Measurements from ENCODE around the gene MMP14.

MMP14 gene

DNA sequence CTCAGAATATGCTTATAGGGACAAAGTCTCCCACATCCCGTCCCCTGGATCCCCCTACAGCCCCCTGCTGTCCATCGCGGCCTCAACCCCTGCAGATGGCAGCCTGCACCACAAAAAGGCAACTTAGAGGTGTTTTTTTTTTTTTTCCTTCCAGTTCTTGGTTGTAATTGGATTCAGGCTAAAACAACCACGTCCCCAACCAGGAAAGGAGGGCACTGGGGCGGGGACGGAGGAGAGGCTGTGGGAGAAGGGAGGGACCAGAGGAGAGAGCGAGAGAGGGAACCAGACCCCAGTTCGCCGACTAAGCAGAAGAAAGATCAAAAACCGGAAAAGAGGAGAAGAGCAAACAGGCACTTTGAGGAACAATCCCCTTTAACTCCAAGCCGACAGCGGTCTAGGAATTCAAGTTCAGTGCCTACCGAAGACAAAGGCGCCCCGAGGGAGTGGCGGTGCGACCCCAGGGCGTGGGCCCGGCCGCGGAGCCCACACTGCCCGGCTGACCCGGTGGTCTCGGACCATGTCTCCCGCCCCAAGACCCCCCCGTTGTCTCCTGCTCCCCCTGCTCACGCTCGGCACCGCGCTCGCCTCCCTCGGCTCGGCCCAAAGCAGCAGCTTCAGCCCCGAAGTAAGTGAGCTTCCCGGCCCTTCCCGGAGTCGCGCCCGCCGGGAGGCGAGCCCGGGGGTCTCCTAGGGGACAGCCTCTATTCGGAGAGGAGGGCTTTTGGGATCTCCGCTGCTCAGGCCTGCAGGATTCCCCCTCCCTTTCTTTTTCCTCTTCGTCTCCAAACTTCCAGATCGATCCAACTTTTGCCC, at the start of gene MMP14:
MMP14 (plus strand) TSS at position 285 of the 813 bp plus-strand sequence; CDS start at position 518, 233 bp downstream.
- TF ChIP-seq GATA3 (IDR thresholded peaks at IDR 0.05; ENCODE audit: low read depth, low read length) (no peak), GATA2 (IDR thresholded peaks at IDR 0.05; ENCODE audit: low read depth, low read length) (no peak)

DNA sequence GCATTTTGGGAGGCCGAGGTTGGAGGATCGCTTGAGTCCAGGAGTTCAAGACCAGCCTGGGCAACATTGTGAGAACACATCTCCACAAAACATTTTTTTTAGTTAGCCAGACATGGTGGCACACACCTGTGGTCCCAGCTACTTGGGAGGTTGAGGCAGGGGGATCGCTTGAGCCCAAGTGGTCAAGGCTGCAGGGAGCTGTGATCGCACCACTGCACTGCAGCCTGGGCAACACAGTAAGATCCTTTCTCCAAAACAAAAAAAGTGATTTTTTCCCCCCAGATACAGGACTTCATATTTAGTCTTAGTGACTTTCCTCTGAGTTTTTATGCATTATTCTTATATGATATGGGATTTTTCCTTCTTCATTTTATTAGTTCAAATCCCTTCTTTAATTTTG, 49.7 kb upstream of the MMP14 start:
- no peak for TF ChIP-seq GATA2 (IDR thresholded peaks at IDR 0.05; ENCODE audit: low read depth, low read length)
- no peak for TF ChIP-seq GATA3 (IDR thresholded peaks at IDR 0.05; ENCODE audit: low read depth, low read length)

DNA sequence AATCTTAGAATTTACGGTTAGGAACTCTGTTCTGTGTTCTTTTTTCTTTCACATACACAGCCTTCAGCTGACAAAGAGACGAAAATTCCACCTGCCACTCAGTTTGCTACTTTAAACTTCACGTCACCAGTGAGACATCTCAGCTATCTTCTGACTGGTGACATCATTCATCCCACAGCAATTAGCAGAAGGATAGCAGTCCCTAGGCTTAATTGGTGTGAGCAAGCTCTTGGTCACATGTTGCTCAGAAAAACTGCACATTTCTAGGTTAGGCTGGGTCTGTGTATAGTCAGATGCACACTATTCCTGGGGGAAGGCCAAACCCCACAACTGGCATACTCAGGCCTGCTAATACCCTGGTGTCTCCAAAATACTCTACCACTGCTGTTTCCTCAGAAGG, 45.1 kb upstream of the MMP14 start:
- no peak for TF ChIP-seq GATA3 (IDR thresholded peaks at IDR 0.05; ENCODE audit: low read depth, low read length)
- TF ChIP-seq GATA2 (IDR thresholded peaks at IDR 0.05; ENCODE audit: low read depth, low read length) = no peak

GRCh38 chr14:22792158-22792557, 44.2 kb upstream of the MMP14 start:
- TF ChIP-seq GATA2 (IDR thresholded peaks at IDR 0.05; ENCODE audit: low read depth, low read length) = no peak
- no peak for TF ChIP-seq GATA3 (IDR thresholded peaks at IDR 0.05; ENCODE audit: low read depth, low read length)

DNA sequence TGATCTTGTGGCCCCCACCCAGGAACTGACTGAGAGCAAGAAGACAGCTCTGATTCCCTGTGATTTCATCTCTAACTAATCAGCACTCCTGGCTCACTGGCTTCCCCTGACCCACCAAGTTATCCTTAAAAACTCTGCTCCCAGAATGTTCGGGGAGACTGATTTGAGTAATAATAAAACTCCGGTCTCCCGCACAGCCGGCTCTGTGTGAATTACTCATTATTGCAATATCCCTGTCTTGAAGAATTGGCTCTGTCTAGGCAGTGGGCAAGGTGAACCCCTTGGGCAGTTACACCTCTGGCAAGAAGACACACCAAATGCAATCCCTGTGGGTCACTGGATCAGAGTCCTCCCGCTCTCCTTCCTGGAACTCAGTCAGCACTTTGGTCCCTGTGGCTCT, 42.4 kb upstream of the MMP14 start:
- TF ChIP-seq GATA2 (IDR thresholded peaks at IDR 0.05; ENCODE audit: low read depth, low read length) = no peak
- TF ChIP-seq GATA3 (IDR thresholded peaks at IDR 0.05; ENCODE audit: low read depth, low read length) = no peak

DNA sequence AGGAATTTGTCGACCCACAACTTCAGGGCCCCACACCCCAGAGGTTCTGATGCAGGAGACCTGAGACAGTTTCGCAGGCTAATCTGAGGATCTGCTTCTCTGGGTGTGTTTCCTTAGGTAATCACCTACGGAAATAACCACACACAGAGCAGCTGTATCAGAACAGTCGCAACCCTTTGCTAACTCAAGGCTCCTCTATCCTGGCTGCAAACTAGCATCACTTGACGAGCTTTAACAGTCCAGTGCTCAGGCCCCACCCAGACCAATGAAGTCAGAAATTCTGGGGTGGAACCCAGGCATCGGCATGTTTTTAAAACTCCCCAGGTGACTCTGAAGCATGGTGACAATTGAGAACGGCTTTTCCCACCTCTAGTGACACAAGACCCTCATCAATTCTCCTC, 41.8 kb upstream of the MMP14 start:
- no peak for TF ChIP-seq GATA2 (IDR thresholded peaks at IDR 0.05; ENCODE audit: low read depth, low read length)
- no peak for TF ChIP-seq GATA3 (IDR thresholded peaks at IDR 0.05; ENCODE audit: low read depth, low read length)

DNA sequence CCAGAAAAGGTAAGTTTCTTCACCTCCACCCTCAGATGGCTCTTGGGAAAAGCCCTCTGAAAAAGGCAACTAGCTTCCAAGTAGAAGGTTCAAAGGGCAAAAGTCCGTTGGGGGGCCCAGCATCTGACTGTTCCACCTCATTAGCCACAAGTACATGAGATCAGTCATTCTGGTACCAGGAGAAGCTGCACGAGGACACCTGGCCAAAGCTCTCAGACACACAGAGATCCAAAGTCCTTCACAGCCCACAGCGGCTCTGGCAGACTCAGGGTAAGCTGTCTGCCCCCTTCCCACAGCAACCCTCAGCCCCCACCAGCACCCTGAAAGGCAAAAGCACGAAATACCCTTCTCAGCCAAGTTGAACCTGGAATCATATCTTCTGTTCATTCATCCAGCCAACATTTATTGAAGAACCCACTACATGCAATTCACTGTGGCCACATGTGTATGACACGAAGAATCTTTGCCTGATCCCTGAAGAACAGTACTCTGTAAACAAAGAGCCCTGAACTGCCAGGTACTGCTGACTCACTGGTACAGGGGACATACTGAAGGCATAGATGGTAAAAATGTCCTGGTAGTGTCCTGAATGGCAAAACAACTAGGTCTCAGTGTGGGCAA, 40.2 kb upstream of the MMP14 start:
- no peak for TF ChIP-seq GATA2 (IDR thresholded peaks at IDR 0.05; ENCODE audit: low read depth, low read length)
- TF ChIP-seq GATA3 (IDR thresholded peaks at IDR 0.05; ENCODE audit: low read depth, low read length) = no peak

GRCh38 chr14:22797017-22797917, 39.1 kb upstream of the MMP14 start:
- TF ChIP-seq GATA2 (IDR thresholded peaks at IDR 0.05; ENCODE audit: low read depth, low read length) (no peak), GATA3 (IDR thresholded peaks at IDR 0.05; ENCODE audit: low read depth, low read length) (no peak)

DNA sequence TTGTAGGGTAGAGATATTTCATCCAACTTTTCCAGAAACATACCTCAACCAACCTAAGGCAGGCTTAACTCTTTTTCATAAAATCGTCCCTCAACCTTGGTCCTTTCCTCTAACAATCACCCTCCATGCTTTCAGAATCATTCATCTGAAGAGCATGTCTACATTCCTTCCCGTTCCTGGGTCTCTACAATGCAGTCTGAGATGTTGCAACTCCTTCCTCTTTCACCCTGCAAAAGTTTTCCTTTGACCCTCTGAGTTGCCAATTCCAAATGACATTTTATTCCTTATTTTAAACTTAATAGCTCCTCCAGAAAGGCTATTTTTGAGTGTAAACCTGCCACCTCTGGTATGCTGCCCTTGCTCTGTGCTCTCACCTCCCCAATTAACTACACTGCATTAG, 37.9 kb upstream of the MMP14 start:
- TF ChIP-seq GATA3 (IDR thresholded peaks at IDR 0.05; ENCODE audit: low read depth, low read length) (no peak), GATA2 (IDR thresholded peaks at IDR 0.05; ENCODE audit: low read depth, low read length) (no peak)

GRCh38 chr14:22800346-22800745, 36.0 kb upstream of the MMP14 start:
- TF ChIP-seq GATA3 (IDR thresholded peaks at IDR 0.05; ENCODE audit: low read depth, low read length) (no peak), GATA2 (IDR thresholded peaks at IDR 0.05; ENCODE audit: low read depth, low read length) (no peak)

DNA sequence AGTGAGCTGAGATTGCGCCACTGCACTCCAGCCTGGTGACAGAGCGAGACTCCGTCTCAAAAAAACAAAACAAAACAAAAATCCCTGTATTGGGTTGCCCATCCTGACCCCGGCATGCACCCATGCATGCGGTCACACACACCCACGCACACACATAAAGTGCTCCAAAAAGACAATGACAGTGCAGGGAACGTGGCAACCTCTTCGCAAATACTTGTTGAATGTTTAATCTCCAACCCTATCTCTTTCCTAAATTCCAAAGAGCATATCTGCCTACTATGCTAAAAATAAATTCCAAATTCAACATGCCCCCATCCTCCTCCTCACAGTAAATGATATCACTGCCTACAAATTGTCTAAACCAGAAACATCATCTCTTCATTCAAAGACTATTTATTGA, 34.7 kb upstream of the MMP14 start:
- TF ChIP-seq GATA2 (IDR thresholded peaks at IDR 0.05; ENCODE audit: low read depth, low read length) = no peak
- TF ChIP-seq GATA3 (IDR thresholded peaks at IDR 0.05; ENCODE audit: low read depth, low read length) = no peak

- TF ChIP-seq GATA2 (IDR thresholded peaks at IDR 0.05; ENCODE audit: low read depth, low read length) (no peak), GATA3 (IDR thresholded peaks at IDR 0.05; ENCODE audit: low read depth, low read length) (no peak)
These were observed 33.3 kb upstream of the MMP14 start for GRCh38 chr14:22802860-22803686.

DNA sequence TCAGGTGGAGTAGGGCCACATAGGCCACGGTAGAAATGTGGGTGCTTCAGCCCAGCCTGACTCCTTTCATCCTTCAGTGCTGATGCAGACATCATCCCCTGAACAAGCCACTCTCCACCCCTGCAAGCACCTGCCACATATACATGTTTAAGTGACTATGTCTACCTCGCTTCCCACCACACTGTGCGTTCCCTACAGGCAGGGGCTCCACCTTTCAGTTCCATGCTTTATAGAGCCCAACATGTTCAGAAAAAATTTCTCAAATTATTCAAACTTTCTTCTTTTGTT, 32.8 kb upstream of the MMP14 start:
- TF ChIP-seq GATA3 (IDR thresholded peaks at IDR 0.05; ENCODE audit: low read depth, low read length) (no peak), GATA2 (IDR thresholded peaks at IDR 0.05; ENCODE audit: low read depth, low read length) (no peak)
